Measurements from ENCODE around the gene CRAMP1.
"Not testable (repeated sequence)": the region's sequence is repeated elsewhere in the genome, so short reads cannot be mapped to it uniquely, and the experiment has no call there.

Gene CRAMP1

DNA sequence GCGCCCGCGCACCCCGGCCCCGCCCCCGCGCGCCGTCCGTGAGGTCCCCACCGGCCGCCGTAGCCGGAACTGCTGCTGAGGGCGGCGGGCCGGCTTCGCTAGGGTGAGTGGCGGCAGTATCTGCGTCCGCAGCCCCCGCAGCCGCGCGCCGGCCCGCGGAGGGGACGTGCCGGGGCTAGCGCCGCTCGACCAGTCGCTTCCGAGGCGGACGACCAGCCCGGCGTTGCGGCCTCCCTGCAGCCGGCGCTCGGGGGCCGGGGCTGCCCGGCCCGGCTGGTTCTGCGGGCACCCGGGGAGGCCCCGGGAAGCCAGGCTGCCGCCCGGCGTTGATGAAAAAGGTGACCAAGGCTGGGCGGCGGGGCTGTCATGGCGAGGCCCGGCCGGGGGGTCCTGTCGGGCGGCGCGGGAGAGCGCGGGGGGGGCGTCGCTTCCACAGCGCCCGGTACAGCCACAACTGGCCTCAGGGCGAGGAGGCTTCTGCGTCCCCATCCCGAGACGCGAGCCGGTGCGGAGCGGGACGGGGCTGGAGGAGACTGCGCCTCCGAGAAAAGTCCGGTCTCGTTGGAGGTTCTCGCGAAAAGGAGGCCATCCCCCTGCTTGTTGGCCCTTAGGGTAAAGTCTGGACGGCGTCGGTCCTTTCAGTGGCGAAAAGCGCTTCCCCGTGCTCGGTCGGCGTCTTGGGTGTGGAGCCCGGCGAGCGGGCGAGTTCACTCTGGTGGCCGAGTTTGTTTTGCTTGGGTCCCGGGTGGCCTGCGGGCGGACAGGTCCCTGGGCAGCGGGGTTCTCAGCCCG lies at the start of gene CRAMP1:
CRAMP1 (plus strand) TSS at position 41 of the 792 bp plus-strand sequence. CDS start 2,280 bp downstream, outside the sequence.
- DNase-seq: peak in 1 of 2 donors; percentile 4

DNA sequence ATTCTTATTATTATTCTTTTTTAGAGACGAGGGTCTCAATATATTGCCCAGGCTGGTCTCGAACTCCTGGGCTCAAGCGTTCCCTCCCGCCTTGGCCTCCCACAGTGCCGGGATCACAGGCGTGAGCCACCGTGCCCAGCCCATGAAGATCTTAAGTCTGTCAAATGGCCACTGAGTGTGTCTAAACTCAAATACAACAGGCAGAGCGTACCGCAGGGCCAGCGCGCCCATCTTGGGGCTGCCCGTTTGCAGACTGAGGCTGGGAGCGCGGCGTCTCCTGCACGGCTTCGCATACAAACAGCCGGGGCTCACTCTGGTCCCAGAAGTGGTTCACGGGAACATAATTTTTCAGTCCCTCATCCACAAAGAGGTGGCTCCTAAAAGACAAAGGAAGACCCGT lies 48.4 kb upstream of the CRAMP1 start:
- no peak for DNase-seq

DNA sequence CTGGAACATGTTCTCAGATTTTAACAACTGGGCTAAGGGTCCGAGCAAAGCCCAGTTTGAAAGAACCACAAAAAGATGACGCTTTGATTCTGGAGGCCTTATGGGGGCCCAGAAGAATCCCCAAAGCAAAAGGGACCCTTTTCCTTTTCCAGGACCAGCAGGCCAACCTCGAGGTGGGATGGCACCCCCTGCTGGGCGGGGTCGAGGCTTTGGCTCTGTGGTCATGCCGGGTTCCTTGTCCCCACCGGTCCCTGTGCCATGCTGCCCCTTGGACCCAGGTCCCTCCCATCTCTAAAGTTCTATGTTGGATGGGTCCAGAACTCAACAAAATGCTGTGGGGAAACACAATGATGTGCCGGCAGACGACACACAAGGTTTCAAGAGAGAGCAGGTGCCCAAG lies 47.8 kb upstream of the CRAMP1 start:
- DNase-seq: no peak

DNA sequence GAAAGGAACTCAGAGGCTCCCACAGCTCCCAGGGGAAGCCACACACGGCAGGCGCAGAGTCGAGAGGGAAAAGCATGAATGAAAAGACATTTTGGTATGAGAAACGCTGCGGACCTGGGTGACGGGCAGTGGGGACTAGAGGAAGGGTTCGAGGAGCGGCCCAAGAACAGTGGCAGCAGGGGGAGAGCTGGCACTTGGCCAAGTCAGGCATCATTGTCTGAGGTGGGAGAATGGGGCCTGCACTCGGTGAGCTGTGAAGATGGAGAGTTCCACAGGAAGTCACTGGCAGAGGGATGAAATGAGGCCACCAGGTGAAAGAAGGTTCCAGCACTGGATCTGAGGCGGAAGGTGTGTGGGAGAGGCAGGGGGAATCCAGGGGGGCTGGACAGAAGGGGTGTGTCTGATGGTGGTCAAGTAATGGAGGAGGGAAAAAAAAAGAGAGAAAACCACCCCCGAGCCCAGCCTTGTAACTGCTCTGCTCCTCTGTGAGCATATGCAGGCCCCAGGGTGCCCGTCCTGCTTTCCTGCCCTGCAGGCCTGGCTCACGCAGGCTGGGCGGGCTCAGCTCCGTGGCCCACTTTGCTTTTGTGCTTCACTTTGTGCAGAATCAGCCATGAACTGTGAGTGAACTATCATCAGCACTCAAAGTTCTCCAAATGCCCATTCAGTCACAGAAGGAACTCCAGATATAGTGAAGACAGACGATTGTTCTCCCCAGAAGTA lies 46.9 kb upstream of the CRAMP1 start:
- DNase-seq: no peak

DNA sequence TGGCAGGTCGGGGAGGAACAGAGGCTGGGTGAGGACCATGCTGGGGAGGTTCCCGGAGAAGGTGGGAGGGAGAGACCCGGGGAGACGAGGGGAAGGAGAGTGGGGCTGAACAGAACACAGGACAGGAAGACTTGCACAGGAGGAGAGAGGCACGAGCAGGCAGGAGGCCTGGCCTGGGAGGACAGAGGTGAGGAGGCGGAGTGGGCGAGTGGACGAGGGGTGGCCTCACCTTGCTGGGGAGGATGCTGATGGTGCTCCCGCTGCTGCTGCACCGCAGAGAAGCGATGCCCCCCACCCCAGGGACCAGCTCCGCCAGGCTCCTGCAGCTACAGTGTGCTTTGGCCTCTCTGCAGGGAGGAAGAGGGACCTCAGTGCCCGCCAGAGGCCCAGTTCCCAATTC lies 44.2 kb upstream of the CRAMP1 start:
- DNase-seq: no peak

DNA sequence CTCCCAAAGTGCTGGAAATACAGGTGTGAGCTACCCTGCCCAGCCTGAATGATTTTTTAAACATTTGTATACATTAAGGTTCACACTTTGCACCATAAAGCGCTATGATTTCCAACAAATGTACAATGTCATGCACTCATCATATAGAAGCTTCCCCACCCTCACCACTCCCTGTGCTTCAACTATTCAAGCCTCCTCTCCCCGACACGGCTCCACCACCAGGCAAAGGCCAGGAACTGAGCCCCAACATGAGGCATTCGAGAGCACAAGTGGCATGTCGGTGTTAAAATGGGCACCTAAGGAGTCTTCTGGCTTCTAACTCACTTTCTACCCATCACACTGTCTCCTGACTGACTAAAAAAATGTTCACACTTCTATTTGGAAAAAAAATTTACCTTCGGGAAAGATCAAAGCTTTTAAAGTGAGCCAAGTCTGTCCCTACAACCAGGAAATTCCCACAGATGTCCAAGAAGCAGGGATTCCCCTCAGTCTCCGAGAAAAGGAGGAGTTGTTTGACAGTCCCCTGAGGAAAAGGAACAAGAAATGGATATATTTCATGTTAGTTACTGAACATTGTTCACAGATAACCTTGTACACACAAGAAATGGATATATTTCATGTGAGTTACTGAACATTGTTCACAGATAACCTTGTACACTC lies 41.0 kb upstream of the CRAMP1 start:
- no peak for DNase-seq

GRCh38 chr16:1572673-1573072 lies 39.5 kb upstream of the CRAMP1 start:
- no peak for DNase-seq

GRCh38 chr16:1573301-1573700 lies 38.9 kb upstream of the CRAMP1 start:
- DNase-seq: no peak

- DNase-seq: no peak
These were observed 36.6 kb upstream of the CRAMP1 start for GRCh38 chr16:1575578-1575977.

DNA sequence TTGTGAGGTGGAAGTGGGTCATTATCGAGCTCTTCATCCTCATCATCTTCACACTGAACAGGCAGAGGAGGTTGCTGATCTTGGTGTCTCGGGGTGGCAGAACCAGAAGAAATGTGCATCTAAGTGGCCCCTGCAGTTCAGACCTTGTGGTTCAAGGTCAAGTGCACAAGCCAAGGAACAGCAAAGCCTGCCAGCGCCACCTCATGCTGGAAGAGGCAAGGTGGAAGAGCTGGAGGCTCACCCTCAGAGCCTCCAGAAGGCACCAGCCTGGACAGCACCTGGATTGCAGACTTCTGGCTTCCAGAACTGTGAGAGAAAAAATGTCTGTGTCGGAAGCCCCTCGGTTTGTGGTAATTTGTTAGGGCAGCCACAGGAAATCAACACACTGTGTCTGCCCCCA lies 32.9 kb upstream of the CRAMP1 start:
- DNase-seq: peak in 1 of 2 donors; percentile 14

DNA sequence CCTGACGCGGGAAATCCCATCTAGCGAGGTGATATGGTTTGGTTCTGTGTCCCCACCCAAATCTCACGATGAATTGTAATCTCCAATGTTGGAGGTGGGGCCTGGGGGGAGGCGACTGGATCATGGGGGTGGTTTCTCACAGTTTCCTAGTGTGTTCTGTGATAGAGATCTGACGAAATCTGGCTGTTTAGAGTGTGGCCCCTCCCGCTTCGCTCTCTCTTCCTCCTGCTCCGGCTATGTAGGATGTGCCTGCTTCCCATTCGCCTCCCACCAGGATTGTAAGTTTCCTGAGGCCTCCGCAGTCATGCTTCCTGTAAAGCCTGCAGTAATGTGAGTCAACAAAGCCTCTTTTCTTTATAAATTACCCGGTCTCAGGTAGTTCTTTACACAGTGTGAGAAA lies 31.9 kb upstream of the CRAMP1 start:
- no peak for DNase-seq

GRCh38 chr16:1580956-1581355 lies 31.2 kb upstream of the CRAMP1 start:
- DNase-seq: no peak

DNA sequence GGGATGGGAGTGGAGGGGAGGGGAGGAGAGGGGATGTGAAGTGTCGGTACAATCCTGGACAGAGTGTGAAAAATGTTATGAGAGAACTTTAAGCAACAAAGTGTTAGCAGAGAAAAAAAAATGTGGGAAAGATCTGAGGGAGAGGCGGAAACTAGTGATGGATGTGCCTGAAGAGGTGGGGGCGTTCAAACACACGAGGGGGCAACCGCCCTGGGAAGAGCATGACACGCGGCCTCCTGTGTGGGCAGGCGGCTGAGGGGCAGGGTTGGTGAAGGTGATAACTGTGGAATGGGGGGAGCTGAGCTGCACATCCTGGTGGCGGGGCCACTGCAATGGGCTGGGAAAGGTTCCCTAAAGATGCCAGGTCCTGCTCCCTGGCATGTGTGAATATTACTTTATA lies 30.4 kb upstream of the CRAMP1 start:
- no peak for DNase-seq

- no peak for DNase-seq
These were observed 29.0 kb upstream of the CRAMP1 start for GRCh38 chr16:1583180-1583579.

GRCh38 chr16:1584926-1585484 lies 27.2 kb upstream of the CRAMP1 start:
- DNase-seq: no peak

GRCh38 chr16:1590366-1590765 lies 21.8 kb upstream of the CRAMP1 start:
- no peak for DNase-seq

- DNase-seq: no peak
These were observed 21.0 kb upstream of the CRAMP1 start for GRCh38 chr16:1590930-1591705.

DNA sequence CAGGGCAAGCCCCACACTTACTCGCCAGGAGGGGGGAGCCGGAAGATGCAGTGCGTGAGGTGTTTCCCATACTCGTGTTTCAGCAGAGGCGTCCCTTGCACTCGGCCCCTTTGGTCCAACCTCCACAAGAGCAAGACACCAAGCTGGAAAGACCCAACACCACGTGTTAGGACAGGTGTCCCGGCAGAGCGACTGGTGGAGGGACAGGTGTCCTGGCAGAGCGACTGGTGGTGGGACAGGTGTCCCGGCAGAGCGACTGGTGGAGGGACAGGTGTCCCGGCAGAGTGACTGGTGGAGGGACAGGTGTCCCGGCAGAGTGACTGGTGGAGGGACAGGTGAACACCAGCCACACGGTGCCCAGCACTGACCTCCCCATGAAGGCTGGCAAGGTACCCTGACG lies 19.7 kb upstream of the CRAMP1 start:
- no peak for DNase-seq

- not testable (repeated sequence) for DNase-seq
These were observed 16.6 kb upstream of the CRAMP1 start for GRCh38 chr16:1595511-1595910.

DNA sequence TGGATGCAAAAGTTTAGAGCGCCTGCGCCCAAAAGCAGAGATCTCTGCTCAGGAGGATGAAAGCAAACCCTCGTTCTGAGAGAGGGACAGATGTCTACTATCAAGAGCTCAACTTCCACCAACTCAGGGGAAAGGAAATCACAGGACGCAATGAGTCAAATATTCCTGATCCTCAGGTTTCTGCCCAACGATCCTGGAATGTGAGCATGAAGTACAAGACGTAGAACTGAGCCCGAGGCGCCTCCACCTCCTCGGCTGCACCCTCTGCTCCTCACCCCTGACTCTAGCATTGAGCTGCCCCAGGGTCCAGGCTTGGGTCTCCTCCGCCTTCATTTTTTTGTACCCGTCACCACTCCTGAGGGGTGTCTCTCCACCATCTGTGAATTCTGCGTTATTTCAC lies 15.6 kb upstream of the CRAMP1 start:
- DNase-seq: no peak

- DNase-seq: no peak
These were observed 15.0 kb upstream of the CRAMP1 start for GRCh38 chr16:1597154-1597553.

DNA sequence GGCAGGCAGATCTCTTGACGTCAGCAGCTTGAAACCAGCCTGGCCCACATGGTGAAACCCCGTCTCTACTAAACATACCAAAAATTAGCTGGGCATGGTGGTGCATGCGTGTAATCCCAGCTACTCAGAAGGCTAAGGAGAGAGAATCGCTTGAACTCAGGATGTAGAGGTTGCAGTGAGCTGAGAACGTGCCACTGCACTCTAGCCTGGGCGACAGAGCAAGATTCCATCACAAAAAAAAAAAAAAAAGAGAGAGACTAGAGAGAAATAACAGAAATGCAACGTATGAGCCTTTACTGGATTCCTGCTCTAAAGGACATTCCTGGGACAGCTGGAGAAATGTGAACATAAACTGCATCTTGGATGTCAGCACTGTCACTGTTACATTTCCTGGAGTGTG lies 11.1 kb upstream of the CRAMP1 start:
- DNase-seq: no peak

GRCh38 chr16:1601489-1601888 lies 10.7 kb upstream of the CRAMP1 start:
- no peak for DNase-seq
